Panc1 (cell line): ENCODE measurements around the gene ARFGEF3. TPM values are rescaled to one million over a fixed set of nuclear protein-coding genes. Genes with fewer than 3 reads are reported as not detected.

Source experiments
- ATAC-seq: fragments of 200-7000 bp; cut with Tn5 transposase; 2 replicates; pipeline ENCODE4 v1.9.1; 2020; ENCODE audit warnings: mild to moderate bottlenecking, moderate library complexity
- BruUV-seq: library from RNA; stranded (reverse); fragments of 400-500 nt; replicated peaks from 2 replicates; lab custom pipeline; 2021; lab: Mats Ljungman, UMichigan
- CTCF ChIA-PET: fragments of 300-600 bp; sonication (Branson Sonifier 250); formaldehyde crosslinking; loops from one replicate; lab custom pipeline; 2022; ENCODE audit warnings: antibody characterized with exemption; lab: Charles Lee
- POLR2A ChIA-PET: fragments of 300-600 bp; sonication (Branson Sonifier 250); formaldehyde crosslinking; loops from one replicate; lab custom pipeline; 2022; ENCODE audit warnings: antibody characterized with exemption; lab: Charles Lee
- DNase-seq: peaks from one replicate; pipeline ENCODE4 v3.0.0-alpha.2; 2010; ENCODE audit warnings: low read depth, low spot score
- H3K27ac ChIP-seq: 2 replicates; pipeline ENCODE4 v1.5.1; 2011; ENCODE audit warnings: mild to moderate bottlenecking, low read length, inconsistent platforms
- H3K27me3 ChIP-seq: fragments of 200-500 bp; sonication (Bioruptor generic); 2 replicates; pipeline ENCODE4 v1.6.0; 2014; ENCODE audit warnings: low read length, inconsistent platforms; ENCODE audit not compliant: control insufficient read depth, insufficient read depth
- H3K36me3 ChIP-seq: fragments of 200-500 bp; sonication (Bioruptor generic); 2 replicates; pipeline ENCODE4 v1.5.1; 2014; ENCODE audit warnings: inconsistent platforms, mild to moderate bottlenecking, low read length, moderate library complexity; ENCODE audit not compliant: control insufficient read depth, insufficient read depth
- H3K4me1 ChIP-seq: 2 replicates; pipeline ENCODE4 v1.5.1; 2011; ENCODE audit warnings: inconsistent platforms, mild to moderate bottlenecking, low read length, moderate library complexity; ENCODE audit not compliant: control insufficient read depth, insufficient read depth
- H3K4me3 ChIP-seq, 2 experiments: 2 replicates each; pipeline ENCODE4 v1.5.1; 2011 to 2012; ENCODE audit warnings: low read depth in 2 of 2, low read length in 2 of 2, mild to moderate bottlenecking in 2 of 2, inconsistent platforms in 1 of 2, moderate library complexity in 1 of 2
- H3K9me3 ChIP-seq: fragments of 200-500 bp; sonication (Bioruptor generic); 2 replicates; pipeline ENCODE4 v1.5.1; 2014; ENCODE audit warnings: low read depth, mild to moderate bottlenecking, inconsistent platforms, low read length, moderate library complexity; ENCODE audit not compliant: control insufficient read depth, insufficient read depth
- POLR2AphosphoS5 ChIP-seq: IDR thresholded peaks from 2 replicates; pipeline ENCODE4 v1.6.1; 2012; ENCODE audit warnings: mild to moderate bottlenecking, low read depth, low read length, moderate library complexity
- REST ChIP-seq, 2 experiments: IDR thresholded peaks; 2 replicates each; pipeline ENCODE4 v1.6.1; 2011 to 2012; ENCODE audit warnings: low read depth in 2 of 2, control low read depth in 1 of 2, low read length in 1 of 2, mild to moderate bottlenecking in 1 of 2, moderate library complexity in 1 of 2; ENCODE audit not compliant: insufficient read depth in 1 of 2
- SIN3A ChIP-seq: IDR thresholded peaks from 2 replicates; pipeline ENCODE4 v1.6.1; 2012; ENCODE audit warnings: low read depth, mild to moderate bottlenecking, low read length, moderate library complexity, borderline replicate concordance; ENCODE audit not compliant: insufficient read depth
- TCF7L2 ChIP-seq: IDR thresholded peaks from 2 replicates; pipeline ENCODE4 v1.6.1; 2011; ENCODE audit warnings: mild to moderate bottlenecking, low read depth, low read length, inconsistent platforms
- in situ Hi-C: cut with HindIII; loops from 2 replicates; pipeline ENCODE4 v1.10.0; 2016; ENCODE audit warnings: low sequenced_read_pairs, low pct_unique_long_range_greater_than_20kb
- intact Hi-C: fragments of 100-400 bp; cut with micrococcal nuclease; formaldehyde crosslinking; loops from one replicate; pipeline ENCODE4 v1.10.0; 2022; ENCODE audit not compliant: unreplicated experiment
- total RNA-seq: library from RNA; stranded (reverse); gene quantifications from one replicate; pipeline ENCODE4 v1.2.1, GENCODE V29; 2021; ENCODE audit not compliant: unreplicated experiment
- TF ChIP-seq, protein P1 (sequence below): fragments of 450-650 bp; IDR thresholded peaks from 2 replicates; pipeline ENCODE4 v1.5.1; 2017; ENCODE audit warnings: mild to moderate bottlenecking

The ARFGEF3 gene
- total RNA-seq, 1 experiment from 2014 or later, result 1.5 TPM

DNA sequence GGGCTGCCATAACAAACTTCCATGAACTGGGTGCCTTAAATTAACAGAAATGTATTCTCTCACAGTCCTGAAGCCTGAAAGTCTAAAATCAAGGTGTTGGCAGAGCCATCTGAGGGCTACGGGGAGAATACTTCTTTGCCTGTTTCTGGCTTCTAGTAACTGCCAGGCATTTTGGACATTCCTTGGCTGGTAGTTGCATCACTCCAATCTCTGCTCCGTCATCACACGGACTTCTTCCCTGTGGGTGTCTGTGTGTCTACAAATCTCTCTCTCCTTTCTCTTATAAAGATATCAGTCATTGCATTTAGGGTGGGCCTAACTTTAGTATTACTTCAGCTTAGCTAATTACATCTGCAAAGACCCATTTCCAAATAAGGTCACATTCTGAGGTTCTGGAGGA lies 33.6 kb upstream of the ARFGEF3 start:
- no peak for ATAC-seq
- POLR2A ChIA-PET, result interaction anchor here (0.6 kb wide), 2 partner anchors 14 to 519 kb away, joined by 3 to 5 read pairs; no protein-coding TSS in a partner anchor
- H3K4me1 ChIP-seq, result no peaks in the 10 kb centered on the region
- no peaks in the 10 kb centered on the region for H3K36me3 ChIP-seq
- CTCF ChIA-PET, result no interaction called here
- H3K27ac ChIP-seq, result no peak overlapping the region
- H3K9me3 ChIP-seq, result no peaks in the 10 kb centered on the region
- intact Hi-C loops (no loop called here), in situ Hi-C loops (no loop called here)
- no peak for DNase-seq
- H3K4me3 ChIP-seq, result no peak overlapping the region
- no TSS peak for BruUV-seq
- H3K27me3 ChIP-seq, result no peaks in the 10 kb centered on the region
- no peak for TF ChIP-seq SIN3A
- TF ChIP-seq, protein P1, sequence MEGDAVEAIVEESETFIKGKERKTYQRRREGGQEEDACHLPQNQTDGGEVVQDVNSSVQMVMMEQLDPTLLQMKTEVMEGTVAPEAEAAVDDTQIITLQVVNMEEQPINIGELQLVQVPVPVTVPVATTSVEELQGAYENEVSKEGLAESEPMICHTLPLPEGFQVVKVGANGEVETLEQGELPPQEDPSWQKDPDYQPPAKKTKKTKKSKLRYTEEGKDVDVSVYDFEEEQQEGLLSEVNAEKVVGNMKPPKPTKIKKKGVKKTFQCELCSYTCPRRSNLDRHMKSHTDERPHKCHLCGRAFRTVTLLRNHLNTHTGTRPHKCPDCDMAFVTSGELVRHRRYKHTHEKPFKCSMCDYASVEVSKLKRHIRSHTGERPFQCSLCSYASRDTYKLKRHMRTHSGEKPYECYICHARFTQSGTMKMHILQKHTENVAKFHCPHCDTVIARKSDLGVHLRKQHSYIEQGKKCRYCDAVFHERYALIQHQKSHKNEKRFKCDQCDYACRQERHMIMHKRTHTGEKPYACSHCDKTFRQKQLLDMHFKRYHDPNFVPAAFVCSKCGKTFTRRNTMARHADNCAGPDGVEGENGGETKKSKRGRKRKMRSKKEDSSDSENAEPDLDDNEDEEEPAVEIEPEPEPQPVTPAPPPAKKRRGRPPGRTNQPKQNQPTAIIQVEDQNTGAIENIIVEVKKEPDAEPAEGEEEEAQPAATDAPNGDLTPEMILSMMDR, result no peak
- TF ChIP-seq REST (IDR thresholded peaks at IDR 0.05; ENCODE audit: insufficient read depth in 1 of 2, low read depth in 2 of 2, low read length in 1 of 2), result no peak
- no peak for TF ChIP-seq POLR2AphosphoS5

- ATAC-seq, result no peak
- intact Hi-C loops (no loop called here), in situ Hi-C loops (no loop called here)
- no TSS peak for BruUV-seq
- DNase-seq, result no peak
- TF ChIP-seq POLR2AphosphoS5, result no peak
- TF ChIP-seq TCF7L2, result no peak
- no peak for TF ChIP-seq REST (IDR thresholded peaks at IDR 0.05; ENCODE audit: insufficient read depth in 1 of 2, low read depth in 2 of 2, low read length in 1 of 2)
- TF ChIP-seq SIN3A, result no peak
- TF ChIP-seq, protein P1, result no peak
- H3K27ac ChIP-seq, result no peak overlapping the region
- no peaks in the 10 kb centered on the region for H3K27me3 ChIP-seq
- CTCF ChIA-PET, result no interaction called here
- no peak overlapping the region for H3K4me3 ChIP-seq
- H3K9me3 ChIP-seq, result no peaks in the 10 kb centered on the region
- POLR2A ChIA-PET, result no interaction called here
- H3K4me1 ChIP-seq, result no peaks in the 10 kb centered on the region
- H3K36me3 ChIP-seq, result no peaks in the 10 kb centered on the region
Measured at GRCh38 chr6:138129190-138129589, 32.5 kb upstream of the ARFGEF3 start.
